OCI-LY3 (cell line): ENCODE results near the gene TNS3.

Experiments
- CTCF ChIP-seq: fragments of 200-600, 300-600 bp; sonication (generic); IDR thresholded peaks from 2 replicates; pipeline ENCODE4 v1.5.1; 2014; ENCODE audit warnings: antibody characterized with exemption, low read length, low read depth
- EZH2phosphoT487 ChIP-seq: fragments of 200-600 bp; shearing (Covaris generic); IDR thresholded peaks from 2 replicates; pipeline ENCODE4 v1.6.1; 2018; ENCODE audit warnings: antibody characterized with exemption, mixed run types, low read depth

DNA sequence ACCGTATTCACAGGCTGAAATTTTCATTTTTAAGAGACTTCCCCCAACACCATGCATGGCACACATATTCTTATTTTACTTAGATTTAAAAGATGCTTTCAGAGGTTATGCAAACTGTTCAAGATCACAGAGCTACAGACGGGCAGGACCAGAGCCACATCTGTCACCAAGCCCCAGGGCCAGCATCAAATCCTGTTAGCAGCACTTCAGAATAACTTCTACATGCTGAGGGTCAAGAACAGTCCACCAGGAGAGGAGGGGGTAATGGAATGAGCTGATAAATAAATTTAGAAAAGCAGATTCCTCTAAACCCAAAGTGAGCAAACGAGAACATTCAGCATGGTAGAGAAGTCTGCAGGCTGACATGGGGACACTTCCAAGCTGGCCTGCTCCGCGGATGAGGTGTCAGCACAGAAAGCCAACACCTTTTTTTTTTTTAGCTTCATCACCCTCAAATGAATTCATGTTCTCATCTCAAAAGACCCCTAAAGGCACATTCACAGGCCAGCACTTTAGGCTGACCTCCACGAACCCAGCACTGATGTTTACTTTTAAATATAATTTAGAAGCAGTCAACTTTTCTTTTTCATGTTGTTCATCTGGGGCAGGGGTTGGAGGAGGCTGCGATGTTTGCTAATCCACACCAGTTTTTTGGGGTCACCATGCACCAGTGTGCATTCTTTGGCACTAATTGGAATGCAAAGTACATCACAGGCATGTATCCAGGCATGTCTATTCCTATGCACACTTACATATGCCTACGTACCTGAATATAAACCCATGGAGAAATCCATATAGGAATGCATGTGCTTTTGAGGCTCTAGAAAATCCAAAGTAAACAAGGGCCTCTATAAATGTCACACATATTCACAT, 249.0 kb downstream of the TNS3 start:
- no peak for TF ChIP-seq CTCF
- TF ChIP-seq EZH2phosphoT487, result no peak
